H9 (cell line): ENCODE data around the gene ZNF667. TPM values are rescaled to one million over a fixed set of nuclear protein-coding genes. Genes with fewer than 3 reads are reported as not detected.

ENCODE experiments used
- DNase-seq: peaks from one replicate; pipeline ENCODE4 v3.0.0-alpha.2; 2017
- H2AFZ ChIP-seq: one replicate; pipeline ENCODE4 v1.6.1; 2013; ENCODE audit warnings: mild to moderate bottlenecking, low read length, control low read depth, moderate library complexity
- H2AK5ac ChIP-seq: 2 replicates; pipeline ENCODE4 v1.6.1; 2013; ENCODE audit warnings: low read length, control low read depth, mixed read lengths; ENCODE audit not compliant: insufficient read length
- H2BK120ac ChIP-seq: one replicate; pipeline ENCODE4 v1.6.1; 2013; ENCODE audit warnings: low read depth, mild to moderate bottlenecking, low read length, control low read depth, inconsistent platforms; ENCODE audit not compliant: poor library complexity, severe bottlenecking
- H2BK12ac ChIP-seq: 2 replicates; pipeline ENCODE4 v1.6.1; 2013; ENCODE audit warnings: low read length, control low read depth, mixed read lengths, low read depth; ENCODE audit not compliant: insufficient read length
- H2BK15ac ChIP-seq: 2 replicates; pipeline ENCODE4 v1.6.1; 2013; ENCODE audit warnings: low read depth, low read length, control low read depth
- H2BK20ac ChIP-seq: one replicate; pipeline ENCODE4 v1.6.1; 2013; ENCODE audit warnings: low read depth, mild to moderate bottlenecking, low read length, control low read depth, inconsistent platforms; ENCODE audit not compliant: poor library complexity, severe bottlenecking
- H2BK5ac ChIP-seq: 2 replicates; pipeline ENCODE4 v1.6.1; 2013; ENCODE audit warnings: low read length, control low read depth, mixed read lengths; ENCODE audit not compliant: insufficient read length
- H3K14ac ChIP-seq: 2 replicates; pipeline ENCODE4 v1.6.1; 2013; ENCODE audit warnings: low read length, control low read depth; ENCODE audit not compliant: insufficient read depth
- H3K18ac ChIP-seq: 2 replicates; pipeline ENCODE4 v1.6.1; 2013; ENCODE audit warnings: low read depth, mild to moderate bottlenecking, mixed read lengths, low read length, control low read depth; ENCODE audit not compliant: insufficient read length
- H3K23ac ChIP-seq: 2 replicates; pipeline ENCODE4 v1.6.1; 2013; ENCODE audit warnings: low read length, control low read depth, mixed read lengths, low read depth; ENCODE audit not compliant: insufficient read length
- H3K23me2 ChIP-seq: 2 replicates; pipeline ENCODE4 v1.6.1; 2013; ENCODE audit warnings: low read depth, mild to moderate bottlenecking, mixed read lengths, low read length, control low read depth; ENCODE audit not compliant: insufficient read length, poor library complexity, severe bottlenecking
- H3K27ac ChIP-seq: 2 replicates; pipeline ENCODE4 v1.5.1; 2013; ENCODE audit warnings: low read length, control low read depth, mixed read lengths, low read depth; ENCODE audit not compliant: insufficient read length
- H3K27me3 ChIP-seq: 2 replicates; pipeline ENCODE4 v1.6.1; 2013; ENCODE audit warnings: low read length, control low read depth, inconsistent platforms; ENCODE audit not compliant: insufficient read depth
- H3K4ac ChIP-seq: 2 replicates; pipeline ENCODE4 v1.6.1; 2013; ENCODE audit warnings: low read depth, mild to moderate bottlenecking, control low read depth, inconsistent platforms, low read length, moderate library complexity
- H3K4me1 ChIP-seq: 2 replicates; pipeline ENCODE4 v1.6.1; 2013; ENCODE audit warnings: low read length, control low read depth, inconsistent platforms; ENCODE audit not compliant: insufficient read depth
- H3K4me2 ChIP-seq: 2 replicates; pipeline ENCODE4 v1.6.1; 2013; ENCODE audit warnings: low read length, control low read depth, mixed read lengths; ENCODE audit not compliant: insufficient read length, insufficient read depth
- H3K56ac ChIP-seq: 2 replicates; pipeline ENCODE4 v1.6.1; 2013; ENCODE audit warnings: low read depth, mild to moderate bottlenecking, mixed read lengths, low read length, control low read depth; ENCODE audit not compliant: insufficient read length
- H3K79me1 ChIP-seq: 2 replicates; pipeline ENCODE4 v1.6.1; 2013; ENCODE audit warnings: low read depth, mild to moderate bottlenecking, moderate library complexity, low read length, control low read depth, inconsistent platforms; ENCODE audit not compliant: insufficient read depth, poor library complexity, severe bottlenecking
- H3K79me2 ChIP-seq: 2 replicates; pipeline ENCODE4 v1.6.1; 2013; ENCODE audit warnings: low read length, control low read depth, inconsistent platforms; ENCODE audit not compliant: insufficient read depth
- H3K9ac ChIP-seq: 2 replicates; pipeline ENCODE4 v1.6.1; 2013; ENCODE audit warnings: low read length, control low read depth, mixed read lengths; ENCODE audit not compliant: insufficient read length; ENCODE audit errors: extremely low read depth
- H3K9me3 ChIP-seq: one replicate; pipeline ENCODE4 v1.6.1; 2013; ENCODE audit warnings: low read depth, low read length, inconsistent platforms; ENCODE audit not compliant: control insufficient read depth
- H3T11ph ChIP-seq: one replicate; pipeline ENCODE4 v1.6.1; 2013; ENCODE audit warnings: mild to moderate bottlenecking, low read length, control low read depth, inconsistent platforms
- H4K20me1 ChIP-seq: one replicate; pipeline ENCODE4 v1.6.1; 2013; ENCODE audit not compliant: control insufficient read depth, insufficient read length, insufficient read depth
- H4K5ac ChIP-seq: 2 replicates; pipeline ENCODE4 v1.6.1; 2013; ENCODE audit warnings: low read depth, mild to moderate bottlenecking, mixed read lengths, low read length, control low read depth; ENCODE audit not compliant: insufficient read length
- H4K8ac ChIP-seq: replicated peaks from 2 replicates; pipeline ENCODE4 v1.6.1; 2013; ENCODE audit warnings: low read length, control low read depth, mixed read lengths, low read depth; ENCODE audit not compliant: insufficient read length
- H4K91ac ChIP-seq: 2 replicates; pipeline ENCODE4 v1.6.1; 2013; ENCODE audit warnings: low read depth, mild to moderate bottlenecking, moderate library complexity, mixed read lengths, low read length, control low read depth; ENCODE audit not compliant: insufficient read length
- H3K27ac Mint-ChIP-seq, 3 experiments: 2 replicates in 2 of 3; 3 replicates in 1 of 3; pipeline ENCODE4 v1.8.0; 2020 to 2021; ENCODE audit warnings: mixed read lengths in 3 of 3, mild to moderate bottlenecking in 1 of 3, moderate library complexity in 1 of 3
- H3K27me3 Mint-ChIP-seq: 2 replicates; pipeline ENCODE4 v1.8.0; 2021; ENCODE audit warnings: low read depth, mild to moderate bottlenecking, moderate library complexity, mixed read lengths
- H3K36me3 Mint-ChIP-seq, 3 experiments: 2 replicates in 2 of 3; 3 replicates in 1 of 3; pipeline ENCODE4 v1.8.0; 2020 to 2021; ENCODE audit warnings: low read depth in 3 of 3, mixed read lengths in 3 of 3; ENCODE audit not compliant: insufficient read depth in 1 of 3
- H3K4me1 Mint-ChIP-seq, 2 experiments: 2 replicates each; pipeline ENCODE4 v1.8.0; 2020; ENCODE audit warnings: mixed read lengths in 2 of 2
- H3K4me3 Mint-ChIP-seq, 2 experiments: 2 replicates in 1 of 2; 3 replicates in 1 of 2; pipeline ENCODE4 v1.8.0; 2020 to 2021; ENCODE audit warnings: mild to moderate bottlenecking in 2 of 2, mixed read lengths in 2 of 2, moderate library complexity in 1 of 2
- H3K9me3 Mint-ChIP-seq, 2 experiments: 2 replicates in 1 of 2; 3 replicates in 1 of 2; pipeline ENCODE4 v1.8.0; 2020; ENCODE audit warnings: mild to moderate bottlenecking in 2 of 2, mixed read lengths in 2 of 2, moderate library complexity in 1 of 2
- WGBS: extraction: QIAGEN DNeasy Blood & Tissue Kit; methylation state at CpG from one replicate; pipeline ENCODE4 v1.1.7; 2013; ENCODE audit warnings: missing lambda C conversion rate, low lambda C conversion rate, mixed read lengths; ENCODE audit not compliant: insufficient read length; ENCODE audit errors: extremely low coverage; 5-methylcytosine and 5-hydroxymethylcytosine counted together
- total RNA-seq: library from RNA; stranded (reverse); gene quantifications from 2 replicates; pipeline ENCODE4 v1.2.1, GENCODE V29; 2021
- TF ChIP-seq, protein P1 (sequence below): fragments of 200-600 bp; sonication (generic); conservative IDR thresholded peaks from 3 replicates; pipeline ENCODE4 v1.8.0; 2021; ENCODE audit warnings: antibody characterized with exemption, mild to moderate bottlenecking

ZNF667 gene
- total RNA-seq, 1 experiment from 2014 or later: not detected

- Histone ChIP-seq H2BK20ac (no peak overlapping the region), H4K91ac (no peak overlapping the region), H2AFZ (no peak overlapping the region), H4K8ac (peak overlapping the region; percentile 61), H2BK5ac (no peak overlapping the region), H3K23me2 (no peaks in the 10 kb centered on the region), H3K23ac (no peak overlapping the region), H2BK15ac (no peak overlapping the region), H4K20me1 (no peaks in the 10 kb centered on the region), H3K79me1 (no peaks in the 10 kb centered on the region), H3K79me2 (no peaks in the 10 kb centered on the region), H3K14ac (no peak overlapping the region), H2BK12ac (no peak overlapping the region), H2BK120ac (no peak overlapping the region), H3K9me3 (peaks cover 11% of the 10 kb centered on the region), H2AK5ac (no peak overlapping the region), H4K5ac (no peak overlapping the region), H3K27me3 (no peaks in the 10 kb centered on the region; the same call in 1 of the 2 replicates), H3K4ac (no peak overlapping the region), H3K4me1 (no peaks in the 10 kb centered on the region; the same call in 1 of the 2 replicates), H3K9ac (peak overlapping the region; percentile 68), H3K18ac (no peak overlapping the region), H3K27ac (no peak overlapping the region), H3T11ph (no peak overlapping the region), H3K4me2 (peak overlapping the region; percentile 98), H3K56ac (peak overlapping the region; percentile 37)
- Mint-ChIP-seq H3K36me3 (peaks cover 0 to 15% (median 6%) of the 10 kb centered on the region in 3 experiments; a peak in 6 of 7 replicates), H3K4me3 (no peak overlapping the region), H3K4me1 (no peaks in the 10 kb centered on the region), H3K9me3 (peaks cover 33 to 57% of the 10 kb centered on the region in 2 experiments), H3K27me3 (peaks cover 3% of the 10 kb centered on the region; the same call in 1 of the 2 replicates), H3K27ac (no peak overlapping the region)
- DNase-seq: no peak
- WGBS: no CpG with 5 or more reads among the region's 17 CpGs
- TF ChIP-seq, protein P1, sequence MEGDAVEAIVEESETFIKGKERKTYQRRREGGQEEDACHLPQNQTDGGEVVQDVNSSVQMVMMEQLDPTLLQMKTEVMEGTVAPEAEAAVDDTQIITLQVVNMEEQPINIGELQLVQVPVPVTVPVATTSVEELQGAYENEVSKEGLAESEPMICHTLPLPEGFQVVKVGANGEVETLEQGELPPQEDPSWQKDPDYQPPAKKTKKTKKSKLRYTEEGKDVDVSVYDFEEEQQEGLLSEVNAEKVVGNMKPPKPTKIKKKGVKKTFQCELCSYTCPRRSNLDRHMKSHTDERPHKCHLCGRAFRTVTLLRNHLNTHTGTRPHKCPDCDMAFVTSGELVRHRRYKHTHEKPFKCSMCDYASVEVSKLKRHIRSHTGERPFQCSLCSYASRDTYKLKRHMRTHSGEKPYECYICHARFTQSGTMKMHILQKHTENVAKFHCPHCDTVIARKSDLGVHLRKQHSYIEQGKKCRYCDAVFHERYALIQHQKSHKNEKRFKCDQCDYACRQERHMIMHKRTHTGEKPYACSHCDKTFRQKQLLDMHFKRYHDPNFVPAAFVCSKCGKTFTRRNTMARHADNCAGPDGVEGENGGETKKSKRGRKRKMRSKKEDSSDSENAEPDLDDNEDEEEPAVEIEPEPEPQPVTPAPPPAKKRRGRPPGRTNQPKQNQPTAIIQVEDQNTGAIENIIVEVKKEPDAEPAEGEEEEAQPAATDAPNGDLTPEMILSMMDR: no peak
Observed at GRCh38 chr19:56508290-56508778, 31.2 kb upstream of the ZNF667 start.
